ENCODE data around the gene FGF12.

Gene FGF12

DNA sequence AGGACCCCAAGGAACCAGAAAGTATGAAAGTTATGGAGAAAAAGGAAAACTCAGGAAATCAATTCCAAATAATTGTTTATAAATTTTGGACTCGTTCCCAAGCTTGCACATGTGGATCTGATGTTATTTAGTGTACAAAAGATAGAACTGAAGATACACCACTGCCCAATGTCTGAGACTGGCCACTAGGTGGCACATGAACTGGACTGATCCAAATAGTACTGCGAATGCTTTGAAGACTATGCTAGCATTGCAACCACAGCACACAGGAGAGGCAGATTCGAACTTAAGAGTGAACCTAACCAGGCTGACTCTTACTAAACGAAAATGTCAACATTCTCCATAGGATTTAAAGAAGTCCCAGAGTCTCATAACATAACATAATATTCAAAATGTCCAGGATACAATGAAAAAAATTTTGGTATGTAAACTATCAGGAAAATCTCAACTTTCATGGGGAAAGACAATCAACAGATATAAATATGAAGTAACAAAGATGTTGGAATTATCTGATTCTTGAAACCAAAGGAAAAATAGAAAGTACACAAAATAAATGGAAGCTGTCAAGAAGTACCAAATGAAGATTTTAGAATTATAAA lies 596.7 kb downstream of the FGF12 start:
- peak; percentile 1 for DNase-seq (ENCODE audit: extremely low read depth, low read depth)
- H3K4me3 ChIP-seq (replicated peaks; ENCODE audit: low read depth, low read length): no peak overlapping the region
- TF ChIP-seq, protein P1, sequence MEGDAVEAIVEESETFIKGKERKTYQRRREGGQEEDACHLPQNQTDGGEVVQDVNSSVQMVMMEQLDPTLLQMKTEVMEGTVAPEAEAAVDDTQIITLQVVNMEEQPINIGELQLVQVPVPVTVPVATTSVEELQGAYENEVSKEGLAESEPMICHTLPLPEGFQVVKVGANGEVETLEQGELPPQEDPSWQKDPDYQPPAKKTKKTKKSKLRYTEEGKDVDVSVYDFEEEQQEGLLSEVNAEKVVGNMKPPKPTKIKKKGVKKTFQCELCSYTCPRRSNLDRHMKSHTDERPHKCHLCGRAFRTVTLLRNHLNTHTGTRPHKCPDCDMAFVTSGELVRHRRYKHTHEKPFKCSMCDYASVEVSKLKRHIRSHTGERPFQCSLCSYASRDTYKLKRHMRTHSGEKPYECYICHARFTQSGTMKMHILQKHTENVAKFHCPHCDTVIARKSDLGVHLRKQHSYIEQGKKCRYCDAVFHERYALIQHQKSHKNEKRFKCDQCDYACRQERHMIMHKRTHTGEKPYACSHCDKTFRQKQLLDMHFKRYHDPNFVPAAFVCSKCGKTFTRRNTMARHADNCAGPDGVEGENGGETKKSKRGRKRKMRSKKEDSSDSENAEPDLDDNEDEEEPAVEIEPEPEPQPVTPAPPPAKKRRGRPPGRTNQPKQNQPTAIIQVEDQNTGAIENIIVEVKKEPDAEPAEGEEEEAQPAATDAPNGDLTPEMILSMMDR (IDR thresholded peaks at IDR 0.05; ENCODE audit: low read depth, low read length, missing control alignments): peak; percentile 49

DNA sequence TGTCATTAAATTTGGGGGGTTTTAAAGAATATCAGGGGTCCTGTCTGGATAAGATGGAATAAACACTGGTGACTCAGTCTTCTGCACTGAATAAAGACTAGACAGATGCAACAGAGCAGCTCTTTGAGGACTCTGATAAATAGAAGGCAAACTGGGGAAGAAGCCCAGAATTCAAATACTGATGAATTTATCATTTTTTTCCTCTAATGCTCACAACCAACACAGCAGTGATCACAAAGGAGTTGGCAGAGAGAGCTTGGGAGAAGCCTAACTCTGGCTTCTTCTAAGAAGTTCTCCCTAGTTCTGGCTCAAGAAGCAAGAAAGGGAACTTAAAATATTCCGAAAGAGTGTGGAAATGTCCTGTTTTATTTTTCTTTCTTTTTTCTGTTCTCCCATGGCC lies 597.8 kb downstream of the FGF12 start:
- no peak overlapping the region for H3K4me3 ChIP-seq (replicated peaks; ENCODE audit: low read depth, low read length)
- DNase-seq (ENCODE audit: extremely low read depth, low read depth): no peak
- TF ChIP-seq, protein P1 (IDR thresholded peaks at IDR 0.05; ENCODE audit: low read depth, low read length, missing control alignments): no peak

DNA sequence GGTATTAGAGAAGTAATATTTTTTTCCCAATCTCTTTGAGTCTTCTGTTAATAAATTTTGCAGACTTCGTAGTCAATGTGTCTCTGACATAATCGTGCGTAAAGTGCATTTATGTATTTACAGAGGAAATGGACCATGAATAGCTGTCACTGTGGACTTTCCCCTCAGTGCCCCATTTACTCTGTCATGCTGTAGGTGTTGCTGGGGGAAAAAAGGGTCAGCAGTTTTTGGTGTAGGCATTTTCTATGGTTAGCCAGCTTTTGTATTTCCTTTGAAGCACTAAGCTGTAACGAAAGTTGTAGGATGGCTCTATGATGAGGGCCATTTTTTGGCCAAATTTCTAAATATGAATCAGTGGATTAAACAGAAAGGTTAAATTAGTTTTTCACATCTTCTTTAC lies 598.4 kb downstream of the FGF12 start:
- H3K4me3 ChIP-seq (replicated peaks; ENCODE audit: low read depth, low read length): no peak overlapping the region
- TF ChIP-seq, protein P1 (IDR thresholded peaks at IDR 0.05; ENCODE audit: low read depth, low read length, missing control alignments): no peak
- no peak for DNase-seq (ENCODE audit: extremely low read depth, low read depth)

DNA sequence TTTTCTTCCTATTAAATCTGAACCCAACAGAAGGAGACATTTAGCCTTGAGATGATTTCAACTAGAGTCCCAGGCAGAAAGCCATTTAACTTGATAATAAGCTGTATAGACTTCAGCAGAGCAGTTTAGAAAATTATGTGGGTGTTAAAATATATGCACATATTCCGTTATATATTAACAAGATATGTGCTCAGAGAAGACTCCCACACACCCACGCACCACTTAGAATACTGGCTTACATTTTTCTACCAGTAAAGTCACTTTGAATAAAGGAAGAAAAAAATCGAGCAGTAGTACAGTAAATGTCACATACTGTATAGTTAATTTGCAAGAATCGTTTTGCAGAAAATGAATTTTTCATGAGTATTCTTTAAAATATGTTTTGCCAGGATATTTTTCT lies 599.3 kb downstream of the FGF12 start:
- no peak for DNase-seq (ENCODE audit: extremely low read depth, low read depth)
- no peak overlapping the region for H3K4me3 ChIP-seq (replicated peaks; ENCODE audit: low read depth, low read length)
- TF ChIP-seq, protein P1 (IDR thresholded peaks at IDR 0.05; ENCODE audit: low read depth, low read length, missing control alignments): no peak

DNA sequence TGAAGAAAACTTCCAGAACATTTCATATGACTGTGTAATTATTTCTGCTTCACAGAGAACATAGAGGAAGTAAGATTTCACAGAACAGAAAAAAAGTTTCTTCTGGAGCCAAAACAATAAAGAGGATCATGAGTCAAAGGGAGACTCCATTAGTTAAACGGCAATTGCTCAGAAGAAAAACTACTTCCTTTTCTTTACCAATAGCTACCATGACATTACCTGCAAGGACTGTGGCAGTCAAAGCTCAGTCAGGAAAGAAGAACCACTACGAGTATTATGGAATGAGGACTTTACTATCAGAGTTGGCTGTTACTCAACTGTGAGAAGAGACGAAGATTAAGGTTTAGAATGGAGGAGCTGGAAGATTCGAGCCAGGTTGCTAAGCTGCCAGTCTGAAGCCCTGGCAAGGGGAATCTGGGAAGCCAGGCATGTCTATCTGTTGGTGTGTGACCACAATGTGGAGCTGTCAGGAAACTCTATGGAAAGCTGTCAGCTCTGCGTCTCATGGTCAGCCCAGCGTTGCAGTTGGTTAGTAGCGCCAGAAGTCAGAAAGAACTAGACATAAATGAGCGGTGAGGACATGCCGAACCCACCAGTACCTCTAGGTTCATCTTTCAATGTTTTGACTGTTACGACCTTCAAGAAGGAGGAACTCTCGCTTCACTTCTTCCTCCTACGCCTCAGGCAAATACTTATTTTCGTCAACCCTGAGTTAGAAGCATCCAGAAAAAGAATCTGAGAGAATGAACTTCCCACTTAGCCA lies 604.3 kb downstream of the FGF12 start:
- no peak for DNase-seq (ENCODE audit: extremely low read depth, low read depth)
- H3K4me3 ChIP-seq (replicated peaks; ENCODE audit: low read depth, low read length): no peak overlapping the region
- TF ChIP-seq, protein P1 (IDR thresholded peaks at IDR 0.05; ENCODE audit: low read depth, low read length, missing control alignments): no peak

DNA sequence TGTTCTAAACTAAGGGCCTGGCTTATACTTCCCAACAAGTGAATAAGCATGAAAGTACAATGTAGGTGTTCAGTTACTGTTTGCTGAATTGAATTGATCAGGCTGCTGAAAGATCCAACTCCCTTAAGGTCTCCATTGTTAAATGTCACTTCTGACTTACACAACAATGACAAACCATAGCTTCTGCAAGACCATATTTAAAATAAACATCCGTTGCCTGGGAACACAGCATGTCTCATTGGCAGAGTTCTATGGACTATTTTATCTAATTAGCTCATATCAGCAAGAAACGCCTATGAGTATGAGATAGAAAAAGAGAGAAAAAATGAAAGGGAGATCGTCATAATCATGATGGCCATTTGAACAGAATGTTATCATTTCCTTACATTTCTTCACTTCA lies 605.4 kb downstream of the FGF12 start:
- DNase-seq (ENCODE audit: extremely low read depth, low read depth): no peak
- TF ChIP-seq, protein P1 (IDR thresholded peaks at IDR 0.05; ENCODE audit: low read depth, low read length, missing control alignments): no peak
- no peak overlapping the region for H3K4me3 ChIP-seq (replicated peaks; ENCODE audit: low read depth, low read length)
